Measurements from ENCODE around the gene MMS19.
A peak's percentile ranks its signal among the peaks of the same experiment; 100 is the strongest.
"Not testable (repeated sequence)": the region's sequence is repeated elsewhere in the genome, so short reads cannot be mapped to it uniquely, and the experiment has no call there.

MMS19 gene

GRCh38 chr10:97531401-97531986 is 33.3 kb upstream of the MMS19 start:
- Histone ChIP-seq H3K27me3 (no peaks in the 10 kb centered on the region), H3K4me2 (no peak overlapping the region), H3K9ac (no peak overlapping the region), H3K4me1 (no peaks in the 10 kb centered on the region; a peak in 1 of 20 replicates), H3K9me3 (replicated peaks in 1 of 11) (peaks cover 0 to 12% (median 4%) of the 10 kb centered on the region in 11 experiments; a peak in 10 of 22 replicates), H4K20me1 (peaks cover 0 to 22% (median 0%) of the 10 kb centered on the region in 11 experiments; a peak in 4 of 22 replicates), H3K36me3 (peaks cover 0 to 3% (median 0%) of the 10 kb centered on the region in 11 experiments; a peak in 1 of 22 replicates), H3K4me3 (no peak overlapping the region), H3K27ac (no peak overlapping the region)
- TF ChIP-seq Cebpa-rat (IDR thresholded peaks at IDR 0.05) = no peak

- Histone ChIP-seq H3K4me1 (no peaks in the 10 kb centered on the region; a peak in 1 of 20 replicates), H3K27ac (no peak overlapping the region), H3K4me2 (no peak overlapping the region), H4K20me1 (peaks cover 0 to 28% (median 0%) of the 10 kb centered on the region in 11 experiments; a peak in 5 of 22 replicates), H3K27me3 (no peaks in the 10 kb centered on the region), H3K36me3 (peaks cover 0 to 4% (median 0%) of the 10 kb centered on the region in 11 experiments; a peak in 1 of 22 replicates), H3K4me3 (no peak overlapping the region), H3K9ac (no peak overlapping the region), H3K9me3 (replicated peaks in 1 of 11) (peaks cover 0 to 12% (median 4%) of the 10 kb centered on the region in 11 experiments; a peak in 10 of 22 replicates)
- TF ChIP-seq Cebpa-rat (IDR thresholded peaks at IDR 0.05) = no peak
These were observed 31.7 kb upstream of the MMS19 start for GRCh38 chr10:97529685-97530465.

- H4K20me1 ChIP-seq = peaks cover 0 to 32% (median 0%) of the 10 kb centered on the region in 11 experiments; a peak in 5 of 22 replicates
- not testable (repeated sequence) for H3K4me2 ChIP-seq, H3K4me3 ChIP-seq, H3K27me3 ChIP-seq, H3K9ac ChIP-seq, H3K27ac ChIP-seq, H3K36me3 ChIP-seq, H3K4me1 ChIP-seq
- H3K9me3 ChIP-seq (replicated peaks in 1 of 11) = peaks cover 0 to 12% (median 4%) of the 10 kb centered on the region in 11 experiments; a peak in 10 of 22 replicates
These were observed 30.7 kb upstream of the MMS19 start for GRCh38 chr10:97528876-97529275.

GRCh38 chr10:97525683-97526110 is 27.5 kb upstream of the MMS19 start:
- Histone ChIP-seq H3K4me3 (no peak overlapping the region), H3K4me1 (peaks cover 0 to 12% (median 6%) of the 10 kb centered on the region in 10 experiments; a peak in 9 of 20 replicates), H3K9me3 (replicated peaks in 1 of 11) (peaks cover 0 to 12% (median 4%) of the 10 kb centered on the region in 11 experiments; a peak in 10 of 22 replicates), H3K27me3 (no peaks in the 10 kb centered on the region), H3K4me2 (no peak overlapping the region), H3K27ac (no peak overlapping the region), H3K9ac (no peak overlapping the region), H3K36me3 (peaks cover 0 to 4% (median 0%) of the 10 kb centered on the region in 11 experiments; a peak in 2 of 22 replicates), H4K20me1 (peaks cover 0 to 49% (median 5%) of the 10 kb centered on the region in 11 experiments; a peak in 9 of 22 replicates)
- TF ChIP-seq Cebpa-rat (IDR thresholded peaks at IDR 0.05) = no peak

- no peak overlapping the region for H3K4me2 ChIP-seq
- H3K4me1 ChIP-seq = peaks cover 0 to 15% (median 7%) of the 10 kb centered on the region in 10 experiments; a peak in 16 of 20 replicates
- no peak overlapping the region for H3K4me3 ChIP-seq
- H4K20me1 ChIP-seq = peaks cover 0 to 55% (median 8%) of the 10 kb centered on the region in 11 experiments; a peak in 10 of 22 replicates
- H3K27me3 ChIP-seq = no peaks in the 10 kb centered on the region
- TF ChIP-seq Cebpa-rat (IDR thresholded peaks at IDR 0.05) = no peak
- peaks cover 0 to 4% (median 0%) of the 10 kb centered on the region in 11 experiments; a peak in 2 of 22 replicates for H3K36me3 ChIP-seq
- no peak overlapping the region for H3K9ac ChIP-seq
- no peak overlapping the region for H3K27ac ChIP-seq
- H3K9me3 ChIP-seq (replicated peaks in 1 of 11) = peaks cover 0 to 11% (median 4%) of the 10 kb centered on the region in 11 experiments; a peak in 10 of 22 replicates
These were observed 26.9 kb upstream of the MMS19 start for GRCh38 chr10:97525086-97525485.

- Histone ChIP-seq H3K9ac (no peak overlapping the region), H3K9me3 (replicated peaks in 1 of 11) (peaks cover 0 to 6% (median 0%) of the 10 kb centered on the region in 11 experiments; a peak in 5 of 22 replicates), H3K4me1 (peaks cover 18 to 36% (median 28%) of the 10 kb centered on the region in 10 experiments), H3K36me3 (peaks cover 0 to 4% (median 0%) of the 10 kb centered on the region in 11 experiments; a peak in 2 of 22 replicates), H3K4me3 (no peak overlapping the region), H3K4me2 (peak overlapping the region in 5 of 11 experiments; percentile 6 to 33 (median 16); a peak in 5 of 22 replicates), H4K20me1 (peaks cover 0 to 77% (median 10%) of the 10 kb centered on the region in 11 experiments; a peak in 10 of 22 replicates), H3K27me3 (no peaks in the 10 kb centered on the region), H3K27ac (no peak overlapping the region)
- TF ChIP-seq Cebpa-rat (IDR thresholded peaks at IDR 0.05) = no peak
These were observed 24.7 kb upstream of the MMS19 start for GRCh38 chr10:97522937-97523336.

- Histone ChIP-seq H3K4me3 (no peak overlapping the region), H3K4me2 (peak overlapping the region in 6 of 11 experiments; percentile 6 to 33 (median 16); a peak in 9 of 22 replicates), H3K4me1 (peaks cover 26 to 43% (median 37%) of the 10 kb centered on the region in 10 experiments), H3K27me3 (no peaks in the 10 kb centered on the region), H3K36me3 (peaks cover 0 to 4% (median 0%) of the 10 kb centered on the region in 11 experiments; a peak in 2 of 22 replicates), H3K27ac (no peak overlapping the region), H3K9ac (no peak overlapping the region; a peak in 1 of 22 replicates), H3K9me3 (replicated peaks in 1 of 11) (peaks cover 0 to 4% (median 0%) of the 10 kb centered on the region in 11 experiments; a peak in 5 of 22 replicates), H4K20me1 (peaks cover 0 to 85% (median 10%) of the 10 kb centered on the region in 11 experiments; a peak in 10 of 22 replicates)
- no peak for TF ChIP-seq Cebpa-rat (IDR thresholded peaks at IDR 0.05)
These were observed 23.8 kb upstream of the MMS19 start for GRCh38 chr10:97522071-97522470.

GRCh38 chr10:97520978-97521761 is 22.9 kb upstream of the MMS19 start:
- H4K20me1 ChIP-seq = peaks cover 0 to 93% (median 10%) of the 10 kb centered on the region in 11 experiments; a peak in 10 of 22 replicates
- H3K9ac ChIP-seq = no peak overlapping the region
- H3K27ac ChIP-seq = no peak overlapping the region; a peak in 1 of 22 replicates
- H3K4me3 ChIP-seq = no peak overlapping the region
- H3K9me3 ChIP-seq (replicated peaks in 1 of 11) = no peaks in the 10 kb centered on the region
- no peaks in the 10 kb centered on the region for H3K27me3 ChIP-seq
- TF ChIP-seq Cebpa-rat (IDR thresholded peaks at IDR 0.05) = no peak
- H3K36me3 ChIP-seq = no peaks in the 10 kb centered on the region; a peak in 1 of 22 replicates
- H3K4me1 ChIP-seq = peaks cover 31 to 43% (median 39%) of the 10 kb centered on the region in 10 experiments
- 0 out of 22 replicates have a peak overlapping the region, but pooled peaks of 1 of the 11 experiments have one; percentile 16 for H3K4me2 ChIP-seq

Measured in BLaER1 treated with 17β-estradiol and CSF1 and Interleukin-3, amounts not matched to agents 10 nM and 100 nM (cell line).